Ovary (tissue), 9 donors: ENCODE results near the gene COPE. TPM values are rescaled to one million over a fixed set of nuclear protein-coding genes. Genes with fewer than 3 reads are reported as not detected.
A peak's percentile ranks its signal among the peaks of the same experiment; 100 is the strongest.

Experiments used
- DNase-seq, 5 donors: peaks; one replicate each; pipeline ENCODE4 v3.0.0-alpha.2; 2019 to 2020
- H3K27ac ChIP-seq, 2 donors: fragments of 200-600 bp; one replicate each; pipeline versions ENCODE4 v1.5.1 to v1.8.0; 2019 to 2022
- H3K27me3 ChIP-seq: fragments of 200-600 bp; one replicate; pipeline ENCODE4 v1.8.0; 2022
- H3K36me3 ChIP-seq: fragments of 200-600 bp; sonication (generic); one replicate; pipeline ENCODE4 v1.5.1; 2019
- H3K4me1 ChIP-seq: one replicate; pipeline ENCODE4 v1.8.1; 2013; ENCODE audit warnings: mild to moderate bottlenecking, moderate library complexity; ENCODE audit not compliant: insufficient read depth
- H3K4me3 ChIP-seq: fragments of 200-600 bp; sonication (generic); one replicate; pipeline ENCODE4 v1.5.1; 2017
- H3K9me3 ChIP-seq, 2 donors: fragments of 200-600 bp in 1 of 2; sonication (generic) in 1 of 2; one replicate each; pipeline versions ENCODE4 v1.5.1 to v1.8.1; 2013 to 2019; ENCODE audit warnings: mild to moderate bottlenecking in 1 of 2, moderate library complexity in 1 of 2
- CTCF ChIP-seq, 3 donors: fragments of 450-650 bp in 2 of 3; fragments of 200-600 bp in 1 of 3; IDR thresholded peaks; one replicate each; pipeline versions ENCODE4 v1.5.1 to v1.8.0; 2016 to 2022; ENCODE audit warnings: antibody characterized with exemption in 3 of 3, mild to moderate bottlenecking in 1 of 3
- EP300 ChIP-seq: sonication (generic); formaldehyde crosslinking; IDR thresholded peaks from one replicate; pipeline ENCODE4 v1.6.1; 2017; ENCODE audit warnings: antibody characterized with exemption
- POLR2A ChIP-seq: fragments of 450-650 bp; IDR thresholded peaks from one replicate; pipeline ENCODE4 v1.6.1; 2017; ENCODE audit warnings: antibody characterized with exemption, mild to moderate bottlenecking, moderate library complexity
- WGBS, 3 donors: extraction: QIAGEN DNeasy Blood & Tissue Kit in 1 of 3; methylation state at CpG; one replicate each; pipeline versions ENCODE4 v1.1.5 to v1.1.7; 2013 to 2017; 5-methylcytosine and 5-hydroxymethylcytosine counted together
- intact Hi-C, 4 donors: fragments of 100-400 bp; cut with DNase I; formaldehyde crosslinking; loops; one replicate each; pipeline versions ENCODE4 v1.11.0 to v1.15.1; 2022 to 2023
- polyA plus RNA-seq, 2 donors: library from polyadenylated mRNA; stranded (reverse); fragments of 200-250 nt in 1 of 2; fragments of 350-450 nt in 1 of 2; fragmentation: Illumina TruSeq in 1 of 2; extraction: RNeasy Lipid Tissue Mini Kit (QIAGEN cat#74804) in 1 of 2; gene quantifications; one replicate each; pipeline ENCODE4 v1.2.3, GENCODE V29; 2013 to 2014
- total RNA-seq, 7 donors: library from RNA; depleted of rRNA in 2 of 7; stranded (reverse); fragments of >200 nt in 2 of 7; fragmentation: NEBNext Ultra II Directional in 3 of 7; extraction: Animal tissue kit (Norgen Biotek cat#: 25700) in 3 of 7; gene quantifications; one replicate each; pipeline versions ENCODE4 v1.1.0 to v1.2.4, GENCODE V29; 2016 to 2023
- donor health status: DM: no; HTN: no; CAD: no; lungs with moderate emphysema.
- donor health status: DM: no; HTN: no; CAD: no.
- donor health status: Bipolar disorder and iron deficiency.
- donor health status: DM: yes; HTN: yes; CAD: no.
- donor health status: DM: no; HTN: no; CAD: no.
- donor health status: DM: yes; HTN: yes; CAD: no.

Gene COPE
- total and polyA plus RNA-seq, 9 donors: 11.3 to 140 (median 115) TPM

- intact Hi-C loops: no loop called here
- H3K27ac ChIP-seq: no peak overlapping the region
- no peaks in the 10 kb centered on the region for H3K27me3 ChIP-seq
- H3K9me3 ChIP-seq: no peaks in the 10 kb centered on the region
- peak in 2 of 5 donors; percentile 42 to 56 for DNase-seq
- H3K36me3 ChIP-seq: no peaks in the 10 kb centered on the region
- 4 to 5% (median 5%) methylated on average over 26 to 28 of the region's 28 CpGs for WGBS, 3 donors
- peaks cover 4% of the 10 kb centered on the region for H3K4me1 ChIP-seq
- no peak for TF ChIP-seq CTCF (IDR thresholded peaks at IDR 0.05)
- no peak for TF ChIP-seq POLR2A
- TF ChIP-seq EP300: no peak
- no peak overlapping the region for H3K4me3 ChIP-seq
Observed at GRCh38 chr19:18894254-18895037, 24.7 kb downstream of the COPE start.

GRCh38 chr19:18893587-18894253 is 25.5 kb downstream of the COPE start:
- TF ChIP-seq CTCF (IDR thresholded peaks at IDR 0.05) (no peak), EP300 (no peak), POLR2A (no peak)
- Histone ChIP-seq H3K4me1 (peaks cover 4% of the 10 kb centered on the region), H3K4me3 (no peak overlapping the region), H3K27ac (no peak overlapping the region), H3K9me3 (no peaks in the 10 kb centered on the region), H3K27me3 (no peaks in the 10 kb centered on the region), H3K36me3 (no peaks in the 10 kb centered on the region)
- WGBS, 3 donors: 35 to 49% (median 36%) methylated on average over 18 of the region's 18 CpGs
- intact Hi-C loops: no loop called here
- DNase-seq: no peak

- intact Hi-C loops: no loop called here
- 81 to 88% (median 84%) methylated on average over 10 of the region's 10 CpGs for WGBS, 3 donors
- TF ChIP-seq CTCF (IDR thresholded peaks at IDR 0.05) (no peak), POLR2A (no peak), EP300 (no peak)
- peaks cover 2% of the 10 kb centered on the region for H3K4me1 ChIP-seq
- H3K27ac ChIP-seq: no peak overlapping the region
- H3K4me3 ChIP-seq: no peak overlapping the region
- no peaks in the 10 kb centered on the region for H3K27me3 ChIP-seq
- no peaks in the 10 kb centered on the region for H3K36me3 ChIP-seq
- no peak for DNase-seq
- no peaks in the 10 kb centered on the region for H3K9me3 ChIP-seq
Observed at GRCh38 chr19:18889949-18890745, 29.0 kb downstream of the COPE start.

GRCh38 chr19:18886972-18887371 is 32.2 kb downstream of the COPE start:
- H3K36me3 ChIP-seq: no peaks in the 10 kb centered on the region
- no peaks in the 10 kb centered on the region for H3K27me3 ChIP-seq
- intact Hi-C loops: no loop called here
- no peak overlapping the region for H3K4me3 ChIP-seq
- H3K9me3 ChIP-seq: no peaks in the 10 kb centered on the region
- no peak overlapping the region for H3K27ac ChIP-seq
- H3K4me1 ChIP-seq: no peaks in the 10 kb centered on the region
- no peak for TF ChIP-seq CTCF (IDR thresholded peaks at IDR 0.05)
- DNase-seq: no peak
- 84 to 89% (median 84%) methylated on average over 4 of the region's 4 CpGs for WGBS, 3 donors
